Common myeloid progenitor, CD34-positive (primary cell): ENCODE measurements around the gene INHBA.
A peak's percentile ranks its signal among the peaks of the same experiment; 100 is the strongest.

Experiments used
- CTCF ChIA-PET: fragments of 350-600 bp; sonication (Branson Sonifier 250); formaldehyde crosslinking; loops from one replicate; lab custom pipeline; 2021; ENCODE audit warnings: antibody characterized with exemption; lab: Charles Lee
- POLR2A ChIA-PET: fragments of 350-600 bp; sonication (Branson Sonifier 250); formaldehyde crosslinking; loops from one replicate; lab custom pipeline; 2021; ENCODE audit warnings: antibody characterized with exemption; lab: Charles Lee
- DNase-seq, 3 donors: peaks; one replicate each; pipeline versions ENCODE4 v3.0.0 to v3.0.0-alpha.2; 2013
- H3K27ac ChIP-seq, 2 experiments: 1 replicate in 1 of 2; 2 replicates in 1 of 2; pipeline ENCODE4 v1.7.0; 2013; ENCODE audit warnings: inconsistent platforms in 2 of 2, low read length in 2 of 2, mild to moderate bottlenecking in 2 of 2, low read depth in 1 of 2, moderate library complexity in 1 of 2; ENCODE audit not compliant: severe bottlenecking in 2 of 2, insufficient read depth in 1 of 2, poor library complexity in 1 of 2
- H3K27me3 ChIP-seq, 5 experiments: replicated peaks in 2 of 5; 1 replicate in 3 of 5; 2 replicates in 2 of 5; pipeline versions ENCODE4 v1.6.1 to v1.7.0; 2013; ENCODE audit warnings: low read length in 4 of 5, mild to moderate bottlenecking in 2 of 5, moderate library complexity in 2 of 5, inconsistent platforms in 1 of 5; ENCODE audit not compliant: insufficient read depth in 5 of 5, control insufficient read depth in 4 of 5
- H3K36me3 ChIP-seq, 4 experiments: 1 replicate in 2 of 4; 2 replicates in 2 of 4; pipeline versions ENCODE4 v1.6.1 to v1.7.0; 2013; ENCODE audit warnings: low read length in 3 of 4, control low read depth in 1 of 4, mild to moderate bottlenecking in 1 of 4; ENCODE audit not compliant: control insufficient read depth in 4 of 4, insufficient read depth in 4 of 4
- H3K4me1 ChIP-seq, 4 experiments: 1 replicate in 3 of 4; 2 replicates in 1 of 4; pipeline versions ENCODE4 v1.6.1 to v1.7.1; 2013; ENCODE audit warnings: low read length in 3 of 4, mild to moderate bottlenecking in 3 of 4, control low read depth in 1 of 4, inconsistent platforms in 1 of 4, moderate library complexity in 1 of 4; ENCODE audit not compliant: control insufficient read depth in 4 of 4, insufficient read depth in 4 of 4; ENCODE audit errors: control extremely low read depth in 1 of 4
- H3K4me3 ChIP-seq, 7 experiments: 1 replicate in 4 of 7; 2 replicates in 3 of 7; pipeline versions ENCODE4 v1.5.1 to v1.7.0; 2013; ENCODE audit warnings: mild to moderate bottlenecking in 7 of 7, low read length in 6 of 7, moderate library complexity in 6 of 7, inconsistent platforms in 2 of 7, low read depth in 2 of 7, control low read depth in 1 of 7; ENCODE audit not compliant: insufficient read depth in 4 of 7, control insufficient read depth in 1 of 7; ENCODE audit errors: extremely low read depth in 1 of 7
- H3K9me3 ChIP-seq, 5 experiments: 1 replicate in 4 of 5; 2 replicates in 1 of 5; pipeline versions ENCODE4 v1.6.1 to v1.7.1; 2013; ENCODE audit warnings: low read length in 4 of 5, mild to moderate bottlenecking in 2 of 5, inconsistent platforms in 1 of 5, low read depth in 1 of 5, moderate library complexity in 1 of 5; ENCODE audit not compliant: control insufficient read depth in 4 of 5, insufficient read depth in 2 of 5; ENCODE audit errors: control extremely low read depth in 1 of 5
- WGBS: methylation state at CpG from one replicate; pipeline ENCODE4 v1.1.5; 2013; ENCODE audit not compliant: insufficient coverage; 5-methylcytosine and 5-hydroxymethylcytosine counted together

The INHBA gene

GRCh38 chr7:41731493-41732435 is 28.9 kb upstream of the INHBA start:
- ChIA-PET CTCF (interaction anchor here (0.6 to 1.5 kb wide), 11 partner anchors 16 to 1607 kb away, joined by 3 to 6 read pairs (median 3); no protein-coding TSS in a partner anchor), POLR2A (interaction anchor here (0.9 kb wide), 1 partner anchor 130 kb away, joined by 3 read pairs; no protein-coding TSS in a partner anchor)
- no peaks in the 10 kb centered on the region for H3K36me3 ChIP-seq
- no peaks in the 10 kb centered on the region for H3K27me3 ChIP-seq
- H3K9me3 ChIP-seq, result peaks cover 0 to 2% (median 0%) of the 10 kb centered on the region in 5 experiments
- peak in 2 of 3 donors; percentile 41 to 66 for DNase-seq
- H3K4me3 ChIP-seq, result no peak overlapping the region
- WGBS, result 68% methylated on average over 5 of the region's 7 CpGs
- no peak overlapping the region for H3K27ac ChIP-seq
- peaks cover 8 to 51% (median 15%) of the 10 kb centered on the region in 4 experiments for H3K4me1 ChIP-seq

- Histone ChIP-seq H3K4me3 (no peak overlapping the region), H3K36me3 (no peaks in the 10 kb centered on the region), H3K9me3 (peaks cover 0 to 2% (median 0%) of the 10 kb centered on the region in 5 experiments), H3K27ac (no peak overlapping the region), H3K4me1 (peaks cover 8 to 46% (median 17%) of the 10 kb centered on the region in 4 experiments), H3K27me3 (no peaks in the 10 kb centered on the region)
- POLR2A ChIA-PET, result interaction anchor here (0.8 kb wide), 1 partner anchor 21 kb away, joined by 3 read pairs; no protein-coding TSS in a partner anchor
- DNase-seq, result no peak
- CTCF ChIA-PET, result interaction anchor here (1.2 to 1.5 kb wide), 3 partner anchors 20 to 162 kb away, joined by 3 read pairs; no protein-coding TSS in a partner anchor
- no CpG with 5 or more reads among the region's 3 CpGs for WGBS
Observed at GRCh38 chr7:41730668-41731067, 27.8 kb upstream of the INHBA start.

GRCh38 chr7:41730161-41730560 is 27.3 kb upstream of the INHBA start:
- no peaks in the 10 kb centered on the region for H3K36me3 ChIP-seq
- no peaks in the 10 kb centered on the region for H3K27me3 ChIP-seq
- H3K4me3 ChIP-seq, result no peak overlapping the region
- H3K4me1 ChIP-seq, result peaks cover 8 to 41% (median 16%) of the 10 kb centered on the region in 4 experiments
- H3K9me3 ChIP-seq, result peaks cover 0 to 2% (median 0%) of the 10 kb centered on the region in 5 experiments
- POLR2A ChIA-PET, result interaction anchor here (0.8 kb wide), 1 partner anchor 21 kb away, joined by 3 read pairs; no protein-coding TSS in a partner anchor
- H3K27ac ChIP-seq, result no peak overlapping the region
- no peak for DNase-seq
- WGBS, result no CpG with 5 or more reads among the region's 1 CpG
- CTCF ChIA-PET, result interaction anchor here (1.4 to 1.5 kb wide), 2 partner anchors 19 to 162 kb away, joined by 3 read pairs; no protein-coding TSS in a partner anchor

GRCh38 chr7:41729059-41729458 is 26.2 kb upstream of the INHBA start:
- POLR2A ChIA-PET, result no interaction called here
- CTCF ChIA-PET, result interaction anchor here (0.7 kb wide), 1 partner anchor 13 kb away, joined by 3 read pairs; no protein-coding TSS in a partner anchor
- no peak for DNase-seq
- H3K9me3 ChIP-seq, result peaks cover 0 to 2% (median 0%) of the 10 kb centered on the region in 5 experiments
- H3K4me1 ChIP-seq, result peaks cover 8 to 37% (median 20%) of the 10 kb centered on the region in 4 experiments
- no peak overlapping the region for H3K4me3 ChIP-seq
- H3K27ac ChIP-seq, result no peak overlapping the region
- H3K36me3 ChIP-seq, result no peaks in the 10 kb centered on the region
- no peaks in the 10 kb centered on the region for H3K27me3 ChIP-seq
- WGBS, result 97% methylated on average over 4 of the region's 4 CpGs

- ChIA-PET CTCF (interaction anchor here (1.1 to 3.4 kb wide), 3 partner anchors 12 to 1492 kb away, joined by 3 to 12 read pairs (median 4); no protein-coding TSS in a partner anchor), POLR2A (no interaction called here)
- Histone ChIP-seq H3K27ac (no peak overlapping the region), H3K27me3 (no peaks in the 10 kb centered on the region), H3K9me3 (peaks cover 0 to 8% (median 0%) of the 10 kb centered on the region in 5 experiments), H3K4me3 (no peak overlapping the region), H3K36me3 (no peaks in the 10 kb centered on the region), H3K4me1 (peaks cover 0 to 20% (median 0%) of the 10 kb centered on the region in 4 experiments)
- DNase-seq, result no peak
- WGBS, result 97% methylated on average over 6 of the region's 6 CpGs
Observed at GRCh38 chr7:41725013-41725412, 22.1 kb upstream of the INHBA start.

GRCh38 chr7:41720886-41721285 is 18.0 kb upstream of the INHBA start:
- Histone ChIP-seq H3K27me3 (no peaks in the 10 kb centered on the region), H3K27ac (no peak overlapping the region), H3K4me3 (no peak overlapping the region), H3K36me3 (no peaks in the 10 kb centered on the region), H3K4me1 (peaks cover 0 to 27% (median 2%) of the 10 kb centered on the region in 4 experiments), H3K9me3 (peaks cover 0 to 8% (median 0%) of the 10 kb centered on the region in 5 experiments)
- no CpG with 5 or more reads among the region's 1 CpG for WGBS
- POLR2A ChIA-PET, result no interaction called here
- no peak for DNase-seq
- CTCF ChIA-PET, result no interaction called here
